NCI-H446 (cell line): ENCODE data around the gene SMG9.
"Not testable (repeated sequence)": the region's sequence is repeated elsewhere in the genome, so short reads cannot be mapped to it uniquely, and the experiment has no call there.

ENCODE experiments used
- DNase-seq, 2 experiments: peaks; one replicate each; lab custom pipeline; 2025; lab: John Stamatoyannopoulos, UW

Gene SMG9

DNA sequence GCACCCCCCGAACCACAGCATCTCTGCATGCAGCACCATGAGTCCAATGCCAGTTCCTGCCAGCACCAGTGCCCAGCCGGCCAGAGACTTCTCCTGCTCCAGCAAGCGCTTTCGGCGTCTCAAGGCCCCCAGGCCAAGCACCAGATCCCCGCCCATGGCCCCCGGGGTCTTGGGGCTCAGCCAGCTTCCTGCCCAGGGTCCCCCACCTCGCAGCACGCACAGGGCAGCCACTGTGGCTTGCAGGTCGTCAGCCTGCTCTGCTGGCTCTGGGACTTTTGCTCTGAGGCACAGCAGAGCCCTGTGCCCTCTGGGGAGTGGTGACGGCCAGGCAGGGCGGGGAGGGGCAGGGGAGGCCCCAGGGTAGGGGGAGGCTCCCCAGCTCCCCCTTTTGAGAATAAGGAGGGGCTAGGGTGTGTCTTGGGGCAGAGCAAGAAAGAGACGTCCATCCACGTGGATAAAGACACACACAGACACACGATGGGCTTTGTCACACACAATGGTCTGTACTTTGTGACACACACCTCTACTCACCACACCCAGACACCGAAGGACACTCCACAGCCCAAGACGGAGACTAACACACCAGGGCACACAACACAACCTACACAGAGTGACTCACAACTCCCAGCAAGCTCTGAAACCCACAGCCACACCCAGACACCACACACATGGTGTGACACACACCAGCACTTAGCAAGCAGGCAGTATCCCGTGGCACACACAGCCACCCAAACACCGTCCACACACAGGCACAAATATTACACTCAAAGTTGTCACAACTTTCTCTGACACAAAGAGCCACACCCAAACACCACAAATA lies 26.2 kb upstream of the SMG9 start, which contains the start of gene KCNN4:
KCNN4 (minus strand) TSS at position 268 of the 820 bp plus-strand sequence; CDS start at position 156, 112 bp downstream.
- no peak for DNase-seq

DNA sequence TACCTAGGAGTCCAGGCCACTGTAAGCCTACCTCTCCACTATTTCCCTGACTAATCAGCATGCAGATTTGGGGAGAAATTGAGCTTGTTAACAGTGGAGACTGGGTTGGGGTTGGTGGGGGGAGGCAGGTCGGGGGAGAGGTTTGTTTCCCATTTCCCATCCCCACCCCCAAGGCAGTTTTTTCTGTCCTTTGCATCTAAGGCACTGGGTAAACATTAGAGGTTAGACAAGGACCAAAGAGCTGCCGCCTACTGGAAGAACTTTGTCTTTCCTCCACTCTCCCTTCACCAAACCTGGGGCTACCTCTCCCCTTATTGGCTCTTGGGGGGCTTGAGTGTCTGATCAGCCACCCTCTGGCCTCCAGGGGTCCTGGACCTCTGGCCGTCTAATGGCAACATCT lies 25.1 kb upstream of the SMG9 start:
- DNase-seq: no peak

DNA sequence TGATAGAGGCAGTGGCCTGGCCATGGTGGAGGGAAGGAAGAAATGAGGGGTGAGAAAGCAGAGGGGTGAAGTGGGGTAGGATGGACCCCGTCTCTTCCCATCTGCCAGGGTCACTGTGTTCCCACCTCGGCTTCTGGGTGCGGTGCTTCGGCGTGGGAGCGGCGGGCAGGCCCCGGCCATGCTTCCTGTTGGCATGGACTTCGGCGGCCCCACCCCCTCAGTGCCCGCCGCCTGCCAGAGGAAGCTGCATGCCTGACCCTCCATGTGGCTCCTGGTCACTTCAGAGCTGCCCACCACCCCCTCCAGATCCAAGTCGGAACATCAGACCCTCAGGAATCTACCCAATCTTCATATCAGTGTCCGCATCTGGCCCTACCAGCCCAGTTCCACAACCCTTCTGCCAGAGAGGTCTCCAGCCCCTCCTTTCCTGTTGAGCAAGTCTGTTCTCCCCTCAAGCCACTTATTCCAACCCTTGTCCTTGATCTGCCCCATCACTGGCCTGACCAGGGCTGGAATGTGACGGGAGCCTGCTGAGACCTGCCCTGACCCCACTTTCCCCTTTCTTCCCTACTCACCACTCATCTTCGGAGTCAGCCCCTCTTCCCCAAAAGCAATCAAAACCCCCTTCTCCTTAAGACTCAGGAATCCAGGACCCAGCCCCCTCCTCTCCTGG lies 24.5 kb upstream of the SMG9 start:
- no peak for DNase-seq

DNA sequence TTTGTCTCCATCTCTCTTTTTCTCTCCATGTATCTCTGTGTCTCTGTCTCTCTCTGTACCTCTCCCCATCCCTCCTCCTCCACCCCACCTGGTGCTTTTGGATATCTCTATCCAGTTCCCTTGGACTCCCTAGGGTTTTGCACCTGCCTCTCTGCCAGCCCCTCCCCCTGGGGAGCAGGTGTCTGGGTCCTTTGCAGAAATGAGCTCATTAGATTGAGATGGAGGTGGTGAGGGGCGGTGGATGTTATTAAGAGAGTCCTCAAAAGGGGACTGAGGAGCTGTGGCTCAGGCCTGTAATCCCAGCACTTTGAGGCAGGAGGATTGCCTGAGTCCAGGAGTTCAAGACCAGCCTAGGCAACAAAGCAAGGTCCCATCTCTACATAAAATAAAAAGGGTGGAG lies 23.9 kb upstream of the SMG9 start:
- DNase-seq: no peak

DNA sequence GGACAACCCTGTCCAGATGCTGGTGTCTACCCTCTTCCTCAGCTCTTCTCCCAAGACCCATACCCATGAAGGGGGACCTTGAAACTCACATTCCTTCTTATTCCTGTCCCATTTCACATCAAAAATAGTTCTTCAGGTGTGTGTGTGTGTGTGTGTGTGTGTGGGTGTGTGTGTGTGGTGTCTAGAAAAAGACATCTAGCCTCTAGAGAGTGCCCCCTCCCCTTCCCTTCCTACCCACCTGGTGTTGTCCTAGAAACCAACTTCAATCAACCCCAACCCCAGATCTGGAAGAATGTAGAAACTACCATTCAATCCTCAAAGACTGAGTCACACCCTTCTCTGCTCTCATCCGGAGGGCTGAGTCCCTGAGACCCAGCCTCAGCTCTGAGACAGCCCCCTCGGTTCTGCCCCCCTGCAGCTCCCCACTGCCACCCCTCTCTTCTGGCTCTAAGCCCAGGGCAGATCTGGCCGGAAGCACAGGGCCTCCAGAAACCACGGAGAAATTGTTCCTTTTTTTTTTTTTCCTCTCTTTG lies 22.5 kb upstream of the SMG9 start:
- no peak for DNase-seq

DNA sequence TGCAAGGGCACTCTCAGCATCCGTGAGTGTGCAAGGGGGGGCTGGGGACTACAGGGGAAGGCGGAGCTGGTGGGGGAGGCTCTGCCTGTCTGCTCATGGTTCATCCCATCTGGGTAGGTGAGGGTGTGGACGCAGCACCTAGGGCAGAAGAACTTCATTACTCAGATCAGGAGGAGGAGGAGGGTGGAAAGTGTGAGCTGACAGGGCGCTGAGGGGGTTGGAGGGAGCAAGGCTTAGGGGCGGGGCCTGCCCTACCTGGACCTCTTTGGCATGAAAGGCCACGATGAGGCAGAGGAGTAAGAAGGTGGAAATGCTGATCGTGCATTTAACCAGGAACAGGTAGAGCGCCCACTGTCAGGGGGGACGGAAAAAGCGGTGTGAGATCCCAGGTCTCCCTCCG lies 21.5 kb upstream of the SMG9 start:
- no peak for DNase-seq

DNA sequence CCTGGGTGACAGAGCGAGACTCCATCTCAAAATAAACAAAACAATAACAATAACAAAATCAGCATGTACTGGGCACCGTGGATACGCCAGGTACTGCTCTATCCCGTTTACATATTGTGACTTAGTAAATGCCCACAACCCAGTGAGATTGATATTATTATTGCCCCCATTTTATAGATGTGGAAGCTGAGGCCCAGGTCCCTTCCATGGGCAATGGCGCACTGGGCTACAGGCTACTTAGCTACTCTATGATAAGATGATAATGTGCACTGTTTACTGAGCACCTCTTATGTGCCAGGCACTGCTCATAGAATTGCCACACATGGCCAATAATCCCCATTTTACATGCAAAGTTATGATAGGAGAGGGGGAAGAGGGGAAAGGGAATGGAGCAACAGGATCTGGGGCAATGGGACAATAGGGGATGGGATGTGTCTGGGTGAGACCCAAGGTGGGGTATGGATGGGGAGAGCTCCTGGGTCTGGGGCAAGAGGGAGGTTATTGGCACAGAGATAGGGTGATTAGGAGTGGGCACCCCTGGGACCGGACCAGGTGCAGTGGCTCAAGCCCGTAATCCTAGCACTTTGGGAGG lies 20.6 kb upstream of the SMG9 start:
- DNase-seq: no peak

DNA sequence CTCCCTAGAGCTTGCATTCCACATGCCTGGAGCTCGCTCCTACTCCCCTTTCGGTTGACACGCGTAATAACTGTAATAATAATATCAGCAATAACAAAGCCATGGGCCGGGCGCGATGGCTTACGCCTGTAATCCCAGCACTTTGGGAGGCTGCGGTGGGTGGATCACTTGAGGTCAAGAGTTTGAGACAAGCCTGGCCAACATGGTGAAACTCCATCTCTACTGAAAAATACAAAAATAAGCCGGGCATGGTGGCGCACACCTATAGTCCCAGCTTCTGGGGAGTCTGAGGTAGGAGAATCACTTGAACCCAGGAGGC lies 20.1 kb upstream of the SMG9 start:
- DNase-seq: not testable (repeated sequence)

DNA sequence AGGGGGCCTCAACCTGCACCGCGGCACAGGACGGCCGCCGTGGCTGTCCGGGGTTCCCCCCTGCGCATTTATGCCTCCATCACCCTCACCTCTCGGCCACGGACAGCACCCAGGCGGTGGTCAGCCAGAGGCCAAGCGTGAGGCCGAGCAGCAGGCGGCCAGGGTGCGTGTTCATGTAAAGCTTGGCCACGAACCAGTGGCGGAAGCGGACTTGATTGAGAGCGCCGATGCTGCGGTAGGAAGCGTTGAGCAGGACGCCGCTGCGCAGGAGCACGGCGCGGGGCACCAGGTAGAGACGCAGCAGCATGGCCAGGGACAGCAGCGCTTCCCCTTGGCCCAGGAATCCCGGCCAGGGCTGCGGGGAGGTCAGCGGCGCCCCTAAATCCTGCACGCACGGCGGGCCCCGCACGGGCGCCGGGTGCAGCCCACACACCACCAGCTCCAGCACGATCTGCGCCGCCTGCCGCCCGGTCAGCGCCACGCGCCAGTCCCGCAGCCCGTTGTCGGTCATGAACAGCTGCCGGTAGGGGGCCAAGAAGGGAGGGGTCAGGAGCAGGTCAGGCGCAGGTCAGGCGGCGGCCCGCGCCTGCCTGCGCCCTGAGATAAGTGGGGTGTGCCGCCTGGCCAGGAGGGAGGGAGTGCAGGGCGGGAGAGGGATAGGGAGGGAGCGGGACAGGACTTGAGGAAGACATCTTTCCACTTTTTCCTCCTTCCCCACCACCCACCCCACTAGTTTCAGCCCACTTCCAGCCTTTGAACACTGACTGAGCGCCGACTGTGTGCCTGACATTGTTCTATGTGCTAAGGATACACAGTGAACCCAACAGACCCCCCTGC lies 19.6 kb upstream of the SMG9 start:
- DNase-seq: no peak

DNA sequence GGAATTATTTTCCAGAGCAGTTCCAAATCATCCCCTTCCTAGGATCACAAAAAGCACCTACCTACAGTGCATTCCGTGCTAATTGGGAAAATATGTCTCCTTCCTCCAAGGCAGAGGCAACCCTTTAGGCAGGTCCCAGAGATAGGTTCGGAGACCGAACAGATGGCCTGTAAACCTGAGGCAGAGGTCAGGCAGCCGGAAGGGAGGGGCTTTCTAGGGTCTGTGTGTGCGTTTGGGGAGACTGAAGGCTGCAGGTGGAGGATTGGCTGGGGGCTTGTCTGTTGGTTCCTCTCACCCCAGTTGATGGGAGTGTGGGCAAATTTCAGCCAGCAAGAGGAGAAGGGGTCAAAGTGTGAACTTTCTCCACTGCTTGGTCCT lies 19.0 kb upstream of the SMG9 start:
- no peak for DNase-seq

DNA sequence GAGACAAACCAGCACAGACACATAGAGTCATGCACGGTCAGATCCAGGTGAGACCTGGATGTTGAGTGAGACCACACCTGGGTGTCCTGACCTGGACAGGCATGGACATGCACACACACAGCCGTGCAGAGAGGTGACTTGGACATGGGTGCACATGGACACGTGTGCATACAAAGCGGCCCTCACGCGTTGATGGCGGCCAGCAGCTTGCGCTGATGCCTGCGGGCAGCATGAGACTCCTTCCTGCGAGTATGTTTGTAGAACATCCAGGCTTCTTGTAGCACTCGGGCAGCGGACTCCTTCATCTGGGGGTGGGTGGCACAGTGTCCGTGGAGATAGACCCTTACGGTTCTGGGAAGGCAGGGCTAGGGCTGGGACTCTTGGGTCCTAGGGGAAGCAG lies 14.5 kb upstream of the SMG9 start:
- no peak for DNase-seq

DNA sequence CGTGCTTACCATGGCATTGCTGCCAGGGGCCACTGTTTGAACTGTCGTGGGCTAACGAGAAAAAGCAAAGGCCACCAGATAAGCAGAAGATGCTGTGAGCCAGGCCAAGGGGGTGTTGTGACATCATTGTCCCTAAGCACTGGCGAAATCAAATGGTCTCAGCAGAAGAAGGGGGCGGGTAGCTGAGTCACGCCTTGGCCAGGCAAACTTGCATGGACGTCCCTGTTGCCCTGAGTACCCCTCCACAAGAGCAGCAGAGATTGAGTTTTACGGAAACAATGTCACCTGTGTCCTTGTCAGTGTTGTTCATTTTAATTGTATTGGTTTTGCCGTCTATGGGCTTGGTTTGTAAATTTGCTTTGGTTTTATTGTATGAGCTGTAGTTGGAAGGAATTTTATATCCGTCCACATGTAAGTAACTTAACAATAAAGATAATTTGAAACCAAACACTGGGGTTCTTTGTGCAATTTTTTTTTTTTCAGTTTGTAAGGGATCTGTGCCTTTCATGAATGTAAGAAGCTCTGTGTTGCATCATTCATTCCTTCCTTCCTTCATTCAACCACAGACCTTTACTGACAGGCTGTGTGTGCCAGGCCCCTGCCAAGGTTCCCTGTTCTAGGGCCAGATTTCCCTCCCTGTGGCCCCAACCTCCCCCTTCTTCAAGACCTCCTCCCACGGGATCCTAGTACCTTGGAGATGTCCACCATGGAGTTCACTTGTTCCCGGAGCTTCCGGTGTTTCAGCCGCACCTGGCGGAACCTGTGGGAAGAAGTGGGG lies 13.7 kb upstream of the SMG9 start:
- no peak for DNase-seq

DNA sequence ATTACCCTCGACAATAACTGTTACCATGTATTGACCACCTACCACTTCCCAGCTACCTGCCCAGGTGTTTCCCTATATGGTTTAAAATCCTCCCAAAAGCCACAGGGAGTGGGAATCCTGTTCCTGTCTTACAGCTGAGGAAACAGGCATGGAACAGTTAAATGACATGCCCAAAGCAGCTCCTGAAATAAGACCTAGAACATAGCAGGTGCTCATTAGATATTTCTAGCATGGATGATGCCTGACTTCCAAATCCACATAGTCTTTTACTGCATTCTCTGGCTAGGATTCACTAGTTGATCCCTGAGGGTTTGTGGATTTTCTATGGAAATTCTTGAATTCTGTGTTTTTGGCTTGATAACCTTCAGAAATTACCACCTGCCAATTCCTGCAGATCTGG lies 13.1 kb upstream of the SMG9 start:
- DNase-seq: no peak

DNA sequence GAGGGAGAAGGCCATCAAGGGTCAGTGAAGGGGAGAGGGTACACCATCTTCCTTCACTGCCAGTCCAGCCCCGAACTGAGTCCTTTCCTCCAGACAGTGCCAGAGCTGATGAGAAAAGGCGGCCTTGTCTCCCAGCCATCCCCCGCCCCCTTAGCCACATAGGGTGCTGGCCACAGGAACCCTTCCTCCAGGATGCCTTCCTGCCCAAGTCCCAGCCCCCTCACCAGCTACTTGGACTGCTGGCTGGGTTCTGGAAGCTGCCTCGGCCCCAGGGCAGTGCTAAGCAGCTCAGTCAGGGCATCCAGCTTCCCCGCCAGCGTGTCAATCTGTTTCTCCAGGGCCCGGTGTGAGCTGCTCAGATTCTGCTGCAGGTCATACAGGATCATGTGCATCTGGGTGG lies 12.6 kb upstream of the SMG9 start:
- DNase-seq: no peak

DNA sequence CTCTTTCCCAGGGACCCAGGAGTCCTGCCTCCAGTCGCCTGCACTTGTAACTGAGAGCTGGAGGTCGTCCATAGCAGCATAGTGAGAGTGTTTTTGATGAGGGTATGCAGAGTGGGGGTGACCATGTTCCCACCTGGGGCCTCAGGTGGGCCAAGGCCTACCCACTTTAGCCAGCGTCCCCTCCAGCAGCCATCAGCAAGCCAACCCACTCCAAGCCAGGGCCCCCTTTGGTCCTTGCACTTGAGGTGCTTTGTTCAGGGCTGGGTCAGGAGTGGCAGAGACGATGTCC lies 11.9 kb upstream of the SMG9 start:
- no peak for DNase-seq

DNA sequence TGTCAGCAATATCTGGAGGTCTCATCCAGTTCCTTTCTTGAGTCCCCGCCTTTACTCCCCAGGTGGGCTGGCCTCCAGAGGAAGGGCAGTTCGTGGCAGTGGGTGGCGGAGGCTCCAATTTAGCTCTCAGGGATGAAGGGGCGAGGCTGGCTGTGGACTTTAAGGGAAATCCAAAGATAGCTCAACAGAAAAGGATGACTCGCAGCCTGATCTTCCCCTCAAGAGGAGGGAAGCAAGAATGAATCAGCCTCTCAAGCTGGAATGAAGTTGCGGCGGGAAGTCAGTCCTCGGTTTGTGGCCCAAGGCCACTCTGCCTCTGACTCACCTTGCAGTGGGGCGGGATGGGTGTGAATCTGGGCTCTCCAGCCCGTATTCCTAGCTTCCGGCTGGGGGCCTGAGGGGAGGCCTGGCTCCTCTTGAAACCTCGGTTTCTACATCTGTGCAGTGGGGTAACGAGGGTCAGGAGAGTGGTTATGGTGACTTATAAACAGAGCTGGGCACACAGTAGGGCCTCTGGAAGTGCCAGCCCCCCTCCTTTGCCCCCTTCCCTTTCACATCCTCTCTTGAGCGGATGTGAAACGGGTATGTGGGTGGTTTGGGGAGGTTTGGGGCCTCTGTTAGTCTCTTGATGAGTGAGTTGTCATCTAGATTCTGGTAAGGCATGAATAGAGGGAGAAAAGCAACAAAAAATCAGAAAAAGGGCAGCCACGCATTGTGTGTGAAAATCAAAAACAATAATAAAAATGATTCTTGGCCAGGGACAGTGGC lies 10.5 kb upstream of the SMG9 start:
- peak in 1 of 2 experiments; percentile 17 for DNase-seq

DNA sequence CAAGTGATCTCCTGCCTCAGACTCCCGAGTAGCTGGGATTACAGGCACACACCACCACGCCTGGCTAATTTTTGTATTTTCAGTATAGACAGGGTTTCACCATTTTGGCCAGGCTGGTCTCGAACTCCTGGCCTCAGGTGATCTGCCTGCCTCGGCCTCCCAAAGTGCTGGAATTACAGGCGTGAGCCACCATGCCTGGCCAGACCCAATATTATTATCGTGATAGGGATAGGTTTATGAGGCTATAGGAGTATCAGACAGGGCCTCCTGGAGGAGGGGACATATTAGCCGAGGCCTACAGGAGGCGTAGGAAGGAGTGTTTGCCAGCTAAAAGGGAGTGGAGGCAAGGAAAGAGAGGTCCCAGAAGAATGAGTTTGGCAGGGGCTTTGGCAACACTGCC lies 9.9 kb upstream of the SMG9 start:
- not testable (repeated sequence) for DNase-seq

DNA sequence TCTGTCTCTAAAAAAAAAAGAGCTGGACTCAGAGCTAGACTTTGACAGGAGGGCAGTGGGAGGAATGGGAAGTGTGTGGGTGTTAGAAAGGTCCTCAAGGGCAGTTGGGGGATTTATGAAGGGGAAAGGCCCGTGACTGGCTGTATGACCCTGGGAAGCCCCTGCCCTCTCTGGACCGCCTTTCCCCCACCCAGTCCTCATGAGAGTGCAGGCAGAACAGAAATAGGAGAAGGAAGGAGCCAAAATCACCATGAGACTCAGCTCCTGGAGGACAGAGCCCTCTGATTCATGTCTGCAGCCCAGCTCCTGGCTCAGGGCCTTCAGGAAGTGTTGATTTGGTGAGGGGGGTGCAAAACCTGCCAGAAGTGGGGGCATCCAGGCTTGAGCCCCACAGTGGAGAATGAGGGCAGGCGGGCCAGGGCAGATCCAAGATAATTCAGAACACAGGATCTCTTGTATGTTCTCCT lies 8.7 kb upstream of the SMG9 start:
- no peak for DNase-seq

DNA sequence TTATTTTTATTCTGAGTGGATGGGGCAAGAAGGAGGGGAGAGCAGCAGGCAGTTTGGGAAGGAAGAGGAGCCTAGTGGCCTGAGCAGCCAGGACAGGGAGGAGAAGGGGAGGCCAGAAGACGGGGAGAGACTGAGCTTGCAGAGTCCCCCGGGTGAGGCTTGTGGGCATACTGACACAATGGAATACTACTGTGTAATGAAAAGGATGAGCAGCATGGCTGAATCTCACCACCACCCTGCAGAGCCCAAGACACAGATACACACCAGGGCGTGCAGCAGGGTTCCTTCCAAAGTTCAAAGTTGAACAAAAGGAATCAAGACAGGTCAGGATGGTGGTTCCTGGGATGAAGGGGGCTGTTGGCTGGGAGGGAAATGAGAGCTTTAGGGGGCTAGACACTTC lies 8.1 kb upstream of the SMG9 start:
- DNase-seq: no peak

DNA sequence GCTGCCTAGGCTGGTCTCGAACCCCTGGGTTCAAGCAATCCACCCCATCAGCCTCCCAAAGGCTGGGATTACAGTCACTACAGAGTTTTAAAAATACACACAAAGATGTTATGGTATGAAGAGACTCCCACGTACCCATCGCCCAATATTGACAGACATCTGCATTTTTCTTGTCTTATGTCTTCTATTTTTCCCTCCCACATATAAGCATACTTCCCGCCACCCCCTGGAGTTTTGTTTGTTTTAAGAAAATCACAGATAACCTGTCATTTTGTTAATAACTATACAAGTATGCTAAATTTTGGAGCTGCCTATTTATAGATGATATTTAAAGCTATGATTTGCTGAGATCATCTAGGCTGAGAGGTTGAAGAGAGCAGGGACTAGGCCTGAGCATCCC lies 6.2 kb upstream of the SMG9 start:
- no peak for DNase-seq

DNA sequence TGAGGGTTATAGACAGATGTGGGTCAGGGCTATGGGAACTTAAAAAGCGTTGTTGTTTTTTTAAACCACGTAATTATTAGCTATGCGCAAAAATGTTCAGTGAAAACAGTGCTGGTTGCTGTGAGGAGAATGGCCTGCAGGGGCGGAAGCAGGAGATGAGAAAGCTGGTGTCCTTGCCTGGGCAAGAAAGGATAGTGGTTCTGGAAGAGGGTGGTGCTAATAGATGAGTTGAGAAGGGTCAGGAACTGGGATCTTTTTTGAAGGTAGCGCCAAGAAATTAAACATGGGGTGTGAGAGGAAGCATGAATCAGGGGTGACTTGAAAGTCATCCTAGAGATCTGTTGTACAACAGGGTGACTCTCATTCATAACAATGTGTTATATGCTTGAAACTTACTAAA lies 4.8 kb upstream of the SMG9 start:
- no peak for DNase-seq
